HS-5 (cell line): ENCODE data around the gene BPI.
A peak's percentile ranks its signal among the peaks of the same experiment; 100 is the strongest.
"Not testable (repeated sequence)": the region's sequence is repeated elsewhere in the genome, so short reads cannot be mapped to it uniquely, and the experiment has no call there.

ENCODE experiments used
- DNase-seq: peaks from one replicate; pipeline ENCODE4 v3.0.0-alpha.2; 2012; ENCODE audit warnings: low read depth

Gene BPI

DNA sequence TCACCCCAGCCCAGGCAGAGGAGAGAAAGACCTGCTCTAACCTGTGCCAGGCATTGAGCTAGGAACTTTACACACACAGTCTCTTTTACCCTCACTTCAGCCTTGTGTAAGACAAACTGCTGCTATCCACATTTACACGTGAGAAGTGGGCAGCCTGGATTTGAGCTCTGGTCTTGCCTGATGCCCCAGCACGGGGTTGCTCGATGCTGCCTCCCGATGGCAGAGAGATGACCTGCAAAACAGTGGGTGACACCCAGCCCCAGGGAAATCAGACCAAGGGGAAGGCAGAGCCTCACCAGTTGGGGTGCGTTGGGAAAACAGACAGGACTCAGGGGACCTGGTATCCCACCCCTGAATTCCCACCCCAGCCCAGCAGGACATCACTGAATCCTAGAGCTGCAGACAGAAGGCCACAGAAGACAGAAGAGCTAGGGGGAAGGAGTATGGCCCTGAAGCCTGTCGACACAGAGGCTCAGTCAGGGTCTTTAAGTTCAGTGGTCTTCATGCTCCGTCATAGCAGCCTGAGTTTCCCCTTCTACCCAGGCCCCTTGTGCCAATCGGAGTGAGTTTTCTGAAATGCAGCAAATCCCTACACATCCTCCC lies 990 bp downstream of the BPI start:
- no peak for DNase-seq

DNA sequence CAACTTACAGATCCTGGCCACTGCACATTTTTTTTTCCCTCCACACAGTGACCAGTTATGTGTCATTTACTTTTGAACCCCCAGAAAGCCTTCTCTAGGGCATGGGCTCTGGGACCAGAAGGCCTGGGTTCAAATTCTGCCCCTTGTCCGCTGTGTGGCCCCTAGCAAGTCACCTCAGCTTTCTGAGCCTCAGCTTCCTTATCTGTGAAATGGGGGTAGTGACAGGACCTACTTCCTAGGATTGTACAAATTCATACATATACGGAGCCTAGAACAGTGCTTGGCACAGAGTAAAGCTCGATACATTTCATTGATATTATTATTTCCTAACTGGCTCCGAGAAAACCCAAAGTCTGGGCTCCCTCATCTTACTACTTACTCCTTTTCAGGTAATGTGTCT lies 1.6 kb downstream of the BPI start:
- no peak for DNase-seq

DNA sequence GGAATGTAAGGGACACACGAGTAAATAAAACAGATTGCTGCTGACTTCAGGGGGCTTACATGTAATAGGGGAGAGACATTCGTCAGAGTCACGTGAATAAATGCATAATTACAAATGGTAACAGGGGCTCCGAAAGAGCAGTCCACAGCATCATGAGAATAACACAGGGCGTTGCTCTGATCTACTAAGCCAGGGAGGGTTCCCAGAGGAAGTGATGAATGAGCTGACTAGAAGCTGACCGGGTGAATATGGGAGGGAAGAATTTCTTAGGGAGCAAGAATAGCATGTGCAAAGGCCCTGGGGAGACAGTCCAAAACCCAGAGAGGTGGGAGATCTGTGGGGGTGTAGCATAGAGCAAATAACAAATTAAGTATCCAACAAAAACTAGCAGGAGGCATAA lies 2.4 kb downstream of the BPI start:
- DNase-seq = no peak

DNA sequence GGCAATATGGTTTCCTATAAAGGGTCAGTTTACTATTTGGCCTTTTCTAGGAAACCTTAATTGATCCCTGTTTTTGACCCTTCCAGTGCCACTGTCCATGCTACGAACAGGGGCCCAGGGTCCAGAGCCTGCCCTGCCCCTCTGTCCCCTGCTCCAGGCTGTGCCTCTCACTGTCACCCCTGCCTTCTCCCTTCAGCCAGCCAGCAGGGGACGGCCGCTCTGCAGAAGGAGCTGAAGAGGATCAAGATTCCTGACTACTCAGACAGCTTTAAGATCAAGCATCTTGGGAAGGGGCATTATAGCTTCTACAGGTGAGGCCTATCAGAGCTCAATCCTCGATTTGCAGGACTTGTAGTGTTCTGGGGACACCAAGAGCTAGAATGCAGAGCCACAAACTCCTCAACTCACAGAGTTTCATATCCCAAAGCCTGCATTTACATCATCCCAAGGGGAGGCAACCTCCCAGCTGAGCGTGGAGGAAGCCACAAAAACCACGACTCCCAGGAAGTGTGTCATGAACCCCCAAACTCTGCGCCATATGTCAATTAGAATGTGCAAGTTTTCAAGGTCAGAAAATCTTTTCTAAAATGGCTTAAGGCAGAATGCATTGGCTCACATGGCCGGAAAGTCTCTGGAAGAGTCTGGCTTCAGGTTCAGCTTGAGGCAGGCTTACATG lies 3.6 kb downstream of the BPI start:
- peak; percentile 39 for DNase-seq

DNA sequence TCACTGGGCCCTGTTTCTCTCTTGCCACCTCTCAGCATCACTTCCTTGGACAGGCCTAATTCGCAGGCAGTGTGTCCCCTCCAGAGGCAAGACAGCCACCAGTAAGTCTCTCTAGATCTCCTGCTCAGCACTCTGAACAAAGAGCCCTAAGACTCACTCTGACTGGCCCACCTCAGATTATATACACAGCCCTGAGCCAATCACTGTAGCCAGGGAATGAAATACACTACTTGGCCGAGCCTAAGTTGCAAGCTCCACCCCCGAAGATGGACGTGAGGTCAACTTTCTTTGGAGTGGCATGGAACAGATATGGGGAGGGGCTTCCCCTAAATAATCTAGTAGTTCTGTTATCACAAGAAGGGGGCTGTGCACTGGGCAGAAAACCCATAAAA lies 4.1 kb downstream of the BPI start:
- no peak for DNase-seq

DNA sequence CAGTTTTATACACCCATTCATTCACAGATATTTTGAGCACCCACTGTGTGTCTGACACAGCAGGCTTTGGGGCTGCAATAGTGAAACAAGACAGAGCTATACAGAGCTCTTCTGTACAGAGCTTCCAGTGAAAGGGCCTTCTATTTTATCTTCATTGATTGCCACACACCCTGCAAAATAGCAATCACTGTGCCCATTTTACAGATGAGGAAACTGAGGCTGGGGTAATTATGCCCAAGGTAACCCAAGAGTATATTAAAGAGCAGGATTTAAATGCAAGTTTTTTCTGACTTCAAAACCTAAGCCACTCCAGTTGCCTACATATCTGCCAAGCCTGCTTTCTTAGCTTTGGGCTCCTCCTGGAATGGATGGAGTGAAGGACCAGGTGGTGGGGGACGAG lies 4.5 kb downstream of the BPI start:
- DNase-seq = no peak

DNA sequence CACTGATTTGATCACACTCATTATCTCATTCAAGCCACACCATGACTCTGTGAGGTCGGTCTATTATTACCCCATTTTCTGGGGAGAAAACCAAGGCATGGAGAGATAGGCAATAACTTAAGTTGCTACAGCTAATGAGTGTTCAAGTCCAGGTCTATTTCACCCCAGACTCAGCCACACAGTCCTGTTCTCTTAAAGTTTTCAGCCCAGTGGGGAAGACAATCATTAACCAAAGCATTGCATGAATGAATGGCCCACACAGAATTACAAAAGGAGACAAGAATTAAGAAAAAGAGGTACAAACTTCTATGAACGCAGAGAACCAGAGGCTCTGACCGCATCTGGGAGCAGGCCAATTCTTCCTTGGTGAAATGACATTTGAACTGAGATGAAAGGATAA lies 7.1 kb downstream of the BPI start:
- no peak for DNase-seq

DNA sequence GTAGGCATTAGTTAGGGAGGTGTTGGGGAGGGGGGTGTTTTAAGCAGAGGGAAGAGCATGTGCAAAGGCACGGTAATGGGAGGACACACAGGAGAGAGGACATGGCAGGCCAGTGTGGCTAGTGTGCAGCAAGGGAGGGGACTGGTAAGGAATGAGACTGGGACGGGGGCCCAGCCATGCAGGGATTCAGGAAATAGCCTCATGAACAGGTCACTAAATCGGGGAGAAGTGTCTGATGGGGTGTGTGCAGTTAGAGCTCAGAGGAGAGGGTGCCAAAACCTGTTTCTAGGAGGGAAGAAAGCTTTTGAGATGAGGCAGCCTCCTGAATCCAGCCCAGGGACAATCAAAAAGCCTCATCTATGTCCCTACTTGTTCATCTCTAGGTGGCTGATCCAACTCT lies 7.5 kb downstream of the BPI start:
- no peak for DNase-seq

DNA sequence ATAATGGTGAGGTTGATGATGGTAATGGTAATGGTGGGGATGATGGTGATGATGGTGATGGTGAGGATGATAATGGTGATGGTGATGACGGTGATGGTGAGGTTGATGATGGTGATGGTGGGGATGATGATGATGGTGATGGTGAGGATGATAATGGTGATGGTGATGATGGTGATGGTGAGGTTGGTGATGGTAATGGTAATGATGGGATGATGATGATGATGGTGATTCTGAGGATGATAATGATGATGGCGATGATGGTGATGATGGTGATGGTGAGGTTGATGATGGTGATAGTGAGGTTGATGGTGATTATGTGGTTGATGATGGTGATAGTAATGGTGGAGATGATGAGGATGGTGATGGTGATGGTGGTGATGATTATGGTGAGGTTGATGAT lies 9.7 kb downstream of the BPI start:
- DNase-seq = no peak

DNA sequence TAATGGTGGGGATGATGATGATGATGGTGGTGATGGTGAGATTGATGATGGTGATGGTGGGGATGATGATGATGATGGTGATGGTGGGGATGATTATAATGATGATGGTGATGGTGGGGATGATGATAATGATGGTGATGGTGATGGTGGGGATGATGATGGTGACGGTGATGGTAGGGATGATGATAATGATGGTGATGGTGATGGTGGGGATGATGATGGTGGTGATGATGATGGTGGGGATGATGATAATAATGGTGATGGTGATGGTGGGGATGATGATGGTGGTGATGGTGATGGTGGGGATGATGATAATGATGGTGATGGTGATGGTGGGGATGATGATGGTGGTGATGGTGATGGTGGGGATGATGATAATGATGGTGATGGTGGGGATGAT lies 10.4 kb downstream of the BPI start:
- not testable (repeated sequence) for DNase-seq

DNA sequence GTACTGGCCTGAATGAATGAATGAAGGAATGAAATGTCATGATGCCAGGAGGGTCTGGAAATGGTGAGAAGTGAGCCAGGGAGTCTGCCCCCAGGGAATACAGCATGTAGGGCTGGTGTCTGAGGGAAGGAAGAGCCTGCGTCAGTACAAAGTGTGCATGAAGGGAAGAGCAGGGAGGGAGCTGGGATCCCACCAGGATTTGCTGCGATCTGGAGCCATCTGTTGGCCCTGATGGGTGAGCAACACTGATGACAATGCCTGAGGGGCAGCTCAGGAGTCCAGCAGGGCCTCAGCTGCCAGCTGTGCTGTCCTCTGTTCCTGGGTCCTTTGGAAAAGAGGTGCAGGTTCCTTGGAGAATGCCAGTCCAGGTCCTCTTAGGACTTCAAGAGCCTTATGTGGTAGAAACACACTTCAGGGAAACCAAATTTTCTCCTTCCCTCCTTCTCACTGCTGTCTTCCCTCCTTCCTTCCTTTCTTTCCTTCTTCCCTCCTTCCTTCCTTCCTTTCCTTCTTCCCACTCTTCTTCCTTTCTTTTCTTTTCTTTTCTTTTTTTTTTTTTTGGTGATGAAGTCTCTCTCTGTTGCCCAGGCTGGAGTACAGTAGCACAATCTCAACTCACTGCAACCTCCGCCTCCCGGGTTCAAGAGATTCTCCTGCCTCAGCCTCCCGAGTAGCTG lies 11.5 kb downstream of the BPI start:
- DNase-seq = no peak

DNA sequence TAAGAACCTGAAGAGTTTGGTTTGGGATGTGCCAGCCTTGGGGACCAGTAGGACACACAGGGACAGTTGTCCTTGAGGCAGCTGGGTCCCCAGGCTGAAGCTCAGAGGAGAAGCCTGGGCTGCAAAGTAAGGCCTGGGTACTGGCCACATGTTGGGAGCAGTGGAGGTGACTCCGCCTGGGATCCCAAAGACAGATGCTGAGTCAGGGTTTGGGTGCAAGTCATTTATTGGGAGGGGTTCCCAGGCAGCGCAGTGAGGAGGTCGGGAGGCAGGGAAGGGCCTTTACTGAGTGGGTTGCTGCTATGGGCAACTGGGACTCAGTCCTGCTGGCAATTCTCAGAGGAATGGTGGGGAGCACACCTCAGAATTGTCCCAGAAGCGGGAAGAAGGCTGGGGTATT lies 12.4 kb downstream of the BPI start:
- no peak for DNase-seq

DNA sequence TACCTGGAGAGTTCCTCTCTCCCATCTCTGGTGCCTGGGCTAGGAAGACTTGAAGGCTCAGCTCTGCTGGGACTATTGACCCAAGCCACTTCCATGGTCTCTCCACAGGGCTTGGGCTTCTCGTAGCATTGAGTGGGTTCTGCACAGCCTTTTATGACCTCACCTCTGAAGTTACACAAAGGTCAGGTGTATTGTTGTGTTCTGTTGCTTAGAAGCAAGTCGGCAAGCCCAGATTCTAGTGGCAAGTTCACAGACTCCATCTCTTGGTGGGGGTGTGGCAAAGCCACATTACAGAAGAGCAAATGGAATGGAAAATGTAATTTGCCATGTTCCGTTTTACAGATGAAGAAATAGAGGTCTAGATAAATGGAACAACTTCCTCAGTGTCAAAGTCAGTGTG lies 13.5 kb downstream of the BPI start:
- DNase-seq = no peak

DNA sequence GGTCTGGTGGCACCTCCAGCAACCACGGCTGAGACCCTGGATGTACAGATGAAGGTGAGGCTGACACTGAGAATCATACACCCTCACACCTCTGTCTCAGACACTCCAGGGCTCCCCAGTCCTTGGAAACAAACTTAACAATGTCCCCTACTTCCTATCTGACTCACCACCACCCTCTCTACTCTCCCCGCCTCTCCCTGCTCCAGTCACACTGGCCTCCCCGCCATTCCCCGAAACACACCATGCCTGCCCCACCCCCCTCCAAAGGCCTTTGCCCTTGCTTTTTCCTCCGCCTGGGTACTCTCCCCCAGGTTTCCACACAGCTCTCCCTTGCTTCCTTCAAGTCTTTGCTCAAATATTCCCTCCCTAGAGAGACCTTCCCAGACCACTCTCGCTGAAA lies 16.3 kb downstream of the BPI start:
- no peak for DNase-seq

DNA sequence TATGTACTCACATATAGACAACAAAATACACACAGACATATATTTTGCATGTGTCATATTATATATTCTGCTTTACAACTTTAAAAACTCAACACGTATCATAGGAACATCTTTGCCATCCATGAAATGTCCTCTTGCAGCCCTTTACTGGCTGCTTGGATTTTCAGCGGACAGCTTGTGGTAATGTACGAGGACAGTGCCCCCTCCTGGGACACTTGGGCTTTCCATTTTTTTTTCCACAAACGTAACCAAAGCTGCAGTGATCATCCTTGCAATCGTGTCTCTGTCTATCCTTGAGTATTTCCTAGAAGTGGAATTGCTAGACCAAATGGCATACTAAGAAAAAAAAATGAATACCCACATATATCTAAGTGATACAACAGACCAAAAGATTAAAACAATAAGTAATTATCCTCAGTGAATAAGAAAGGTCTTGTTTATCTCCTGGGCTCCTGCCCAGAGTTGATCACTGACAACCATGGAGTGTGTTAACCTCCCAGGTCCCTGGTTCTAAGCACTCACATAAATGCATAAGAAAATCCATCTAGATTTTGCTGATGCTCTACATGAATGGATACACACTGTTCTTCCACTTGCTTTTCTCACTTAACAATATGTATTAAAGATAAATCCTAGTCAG lies 18.1 kb downstream of the BPI start:
- DNase-seq = peak; percentile 28

DNA sequence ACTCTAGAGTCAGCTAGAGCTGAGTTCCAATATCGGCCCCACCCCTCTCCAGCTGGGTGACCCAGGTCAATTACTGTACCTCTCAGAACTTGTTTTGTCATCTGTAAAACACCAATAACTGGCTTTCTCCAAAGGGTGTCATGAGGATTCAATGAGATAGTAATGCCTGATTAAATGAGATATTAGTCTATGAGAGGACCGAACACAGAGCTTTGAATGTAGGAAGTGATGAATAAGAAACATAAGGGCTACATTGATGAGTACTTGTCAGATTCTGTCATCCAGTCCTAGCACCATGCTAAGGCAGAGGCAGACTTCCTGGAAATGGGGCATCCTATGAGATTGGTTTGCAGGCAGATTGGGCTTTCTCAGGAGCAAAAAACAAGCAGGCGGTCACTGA lies 20.2 kb downstream of the BPI start:
- no peak for DNase-seq

DNA sequence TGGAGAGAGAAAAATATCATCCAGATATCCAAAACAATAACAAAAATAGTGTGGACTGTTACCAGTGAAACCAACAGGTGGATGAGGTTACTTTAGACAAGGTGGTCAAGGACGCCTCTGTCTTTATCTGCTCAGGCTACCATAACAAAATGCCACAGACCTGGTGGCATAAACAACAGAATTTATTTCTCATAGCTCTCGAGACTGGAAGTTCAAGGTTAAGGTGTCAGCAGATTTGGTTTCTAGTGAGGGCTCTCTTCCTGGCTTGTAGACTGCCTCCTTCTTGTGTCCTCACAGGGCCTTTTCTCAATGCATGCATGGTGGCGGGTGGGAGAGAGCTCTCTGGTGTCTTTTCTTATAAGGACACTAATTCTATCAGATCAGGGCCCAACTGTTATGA lies 21.2 kb downstream of the BPI start:
- DNase-seq = no peak

DNA sequence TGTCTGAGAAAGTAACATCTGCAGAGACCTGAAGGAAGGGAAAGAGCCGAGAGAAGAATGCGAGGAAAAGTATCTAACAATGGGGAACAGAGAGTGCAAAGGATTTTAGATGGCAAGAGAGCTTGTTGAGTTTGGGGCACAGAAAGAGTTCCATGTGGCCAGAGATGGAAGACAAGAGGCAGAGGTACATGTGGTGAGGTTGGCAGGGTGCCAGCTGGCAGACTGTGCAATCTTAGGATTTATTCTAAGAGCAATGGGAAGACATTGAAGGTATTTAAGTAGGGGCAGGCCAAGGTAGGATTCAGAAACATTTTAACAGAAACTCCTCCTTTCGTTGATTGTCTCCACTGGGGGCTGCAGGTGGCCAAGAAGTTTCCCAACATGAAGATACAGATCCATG lies 21.9 kb downstream of the BPI start:
- DNase-seq = no peak

DNA sequence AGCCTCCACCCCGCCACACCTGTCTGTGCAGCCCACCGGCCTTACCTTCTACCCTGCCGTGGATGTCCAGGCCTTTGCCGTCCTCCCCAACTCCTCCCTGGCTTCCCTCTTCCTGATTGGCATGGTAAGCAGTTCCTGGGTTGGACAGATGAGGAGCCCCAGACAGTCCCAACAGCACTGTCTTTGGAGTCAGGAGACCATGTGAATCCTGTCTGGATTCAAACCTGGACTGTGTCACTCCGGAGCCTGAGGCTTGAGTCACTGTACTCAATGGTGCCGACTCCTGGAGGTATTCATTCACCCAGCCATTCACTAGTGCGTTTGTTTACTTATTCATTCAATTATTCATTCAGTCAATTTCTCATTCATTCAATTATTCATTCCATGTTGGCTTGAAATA lies 22.4 kb downstream of the BPI start:
- DNase-seq = no peak

DNA sequence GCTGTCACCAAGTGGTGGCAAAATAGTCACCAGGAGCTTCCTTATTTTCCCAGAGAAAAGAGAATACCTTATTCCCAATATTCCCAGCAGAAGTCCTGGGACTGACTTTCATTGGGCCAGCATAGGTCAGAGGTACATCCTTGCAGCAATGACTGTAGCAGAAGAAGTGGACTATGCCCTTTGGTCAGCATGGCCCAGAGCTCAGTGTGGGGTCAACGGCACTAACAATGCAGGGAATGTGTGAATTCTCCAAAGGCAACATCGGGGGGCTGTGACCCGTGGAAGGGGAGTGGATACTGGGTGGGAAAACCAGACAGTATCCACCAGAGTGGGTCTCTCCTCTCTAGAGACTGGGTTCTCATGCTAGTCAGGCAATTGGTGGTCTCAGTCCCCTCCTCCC lies 26.7 kb downstream of the BPI start:
- no peak for DNase-seq

DNA sequence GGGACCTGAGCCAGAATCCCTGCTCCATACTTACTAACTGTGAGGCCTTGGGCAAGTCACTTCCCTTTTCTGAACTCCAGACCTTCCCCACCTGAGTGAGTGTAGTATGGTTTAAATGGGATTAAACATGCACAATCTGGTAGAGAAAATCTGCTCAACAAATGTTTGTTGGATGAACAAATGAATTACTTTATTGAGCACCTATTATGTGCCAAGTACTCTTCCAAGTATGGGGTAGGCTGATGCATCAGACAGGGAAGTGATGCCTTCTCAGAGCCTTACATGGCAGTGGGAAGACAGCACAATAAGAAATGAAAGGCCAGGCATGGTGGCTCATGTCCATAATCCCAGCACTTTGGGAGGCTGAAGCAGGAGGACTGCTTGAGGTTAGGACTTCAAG lies 27.3 kb downstream of the BPI start:
- DNase-seq = no peak

DNA sequence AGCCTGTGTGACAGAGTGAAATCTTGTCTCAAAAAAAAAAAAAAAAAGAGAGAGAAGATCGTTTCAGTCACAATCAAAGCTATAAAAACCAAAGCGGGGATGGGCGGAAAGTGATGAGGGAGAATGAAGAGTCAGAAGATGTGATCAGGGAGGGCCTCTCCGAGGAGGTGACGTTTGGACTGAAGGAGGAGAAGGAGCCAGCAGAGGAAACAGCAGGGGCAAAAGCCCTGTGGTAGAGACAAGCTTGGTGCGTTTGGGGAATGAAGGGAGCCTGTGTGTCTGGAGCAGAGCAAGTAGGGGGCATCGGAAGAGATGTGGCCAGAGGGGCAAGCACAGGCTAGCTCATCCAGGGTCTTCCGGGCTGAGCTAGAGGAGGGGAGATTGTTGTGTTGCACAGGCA lies 27.9 kb downstream of the BPI start:
- DNase-seq = no peak

DNA sequence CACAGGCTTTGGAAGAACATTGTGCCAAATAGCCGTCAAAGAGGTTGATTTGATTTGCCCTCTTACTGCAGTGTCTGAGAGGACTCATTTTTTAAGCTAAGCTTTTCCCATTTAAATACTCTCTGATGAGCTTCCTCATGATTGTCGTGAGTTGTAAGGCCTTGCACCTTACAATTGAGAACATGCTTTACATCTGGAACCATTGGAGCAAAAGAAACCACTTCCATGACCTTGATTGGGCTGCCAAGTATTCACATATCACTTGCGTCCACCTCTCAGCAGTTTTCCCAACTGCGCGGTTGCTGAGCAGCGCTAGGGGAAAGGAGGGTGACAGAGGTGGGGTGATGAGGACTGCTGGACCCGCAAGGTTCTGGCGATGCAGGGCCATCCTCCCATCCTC lies 30.1 kb downstream of the BPI start:
- no peak for DNase-seq
